Thyroid gland (tissue), 4 donors: ENCODE measurements around the gene ZYG11A. TPM values are rescaled to one million over a fixed set of nuclear protein-coding genes. Genes with fewer than 3 reads are reported as not detected.

Experiments
- DNase-seq, 2 donors: peaks; one replicate each; pipeline ENCODE4 v3.0.0-alpha.2; 2019
- H3K27ac ChIP-seq, 3 donors: fragments of 200-600 bp; sonication (generic); 1 replicate in 2 of 3; 2 replicates in 1 of 3; pipeline ENCODE4 v1.5.1; 2016 to 2019; ENCODE audit warnings: mild to moderate bottlenecking in 1 of 3, moderate library complexity in 1 of 3
- H3K27me3 ChIP-seq: fragments of 200-600 bp; sonication (generic); one replicate; pipeline ENCODE4 v1.5.1; 2019
- H3K36me3 ChIP-seq, 2 donors: fragments of 200-600 bp; sonication (generic); one replicate each; pipeline ENCODE4 v1.5.1; 2016 to 2019
- H3K4me1 ChIP-seq, 2 donors: fragments of 200-600 bp; sonication (generic); one replicate each; pipeline ENCODE4 v1.5.1; 2017 to 2019
- H3K4me3 ChIP-seq, 3 donors: fragments of 200-600 bp; sonication (generic); replicated peaks in 1 of 3; 1 replicate in 2 of 3; 2 replicates in 1 of 3; pipeline ENCODE4 v1.5.1; 2016; ENCODE audit warnings: mild to moderate bottlenecking in 1 of 3
- H3K9me3 ChIP-seq: fragments of 200-600 bp; sonication (generic); one replicate; pipeline ENCODE4 v1.5.1; 2017
- POLR2A ChIP-seq, 2 donors: fragments of 450-650 bp; IDR thresholded peaks; one replicate each; pipeline ENCODE4 v1.6.1; 2017; ENCODE audit warnings: antibody characterized with exemption in 2 of 2, mild to moderate bottlenecking in 2 of 2, moderate library complexity in 1 of 2
- WGBS, 2 donors: methylation state at CpG; one replicate each; pipeline ENCODE4 v1.1.5; 2017; 5-methylcytosine and 5-hydroxymethylcytosine counted together
- intact Hi-C: fragments of 100-400 bp; cut with DNase I; formaldehyde crosslinking; loops from one replicate; pipeline ENCODE4 v1.15.1; 2023
- microRNA counts, 2 donors: library from miRNA; unstranded; fragments of <30 nt; microRNA quantifications; one replicate each; lab custom pipeline; 2016 to 2017
- microRNA-seq: library from miRNA; unstranded; fragments of <30 nt; microRNA quantifications from one replicate; pipeline ENCODE4, GENCODE V29; 2016
- small RNA-seq: library from RNA; depleted of rRNA; stranded (forward); fragments of <200 nt; gene quantifications from one replicate; pipeline ENCODE3, GENCODE V24; 2016
- total RNA-seq, 4 donors: library from RNA; depleted of rRNA; stranded (reverse); fragments of >200 nt; gene quantifications; one replicate each; pipeline ENCODE4 v1.2.3, GENCODE V29; 2016
- TF ChIP-seq, protein P1 (sequence below), 6 experiments: fragments of 200-600 bp in 3 of 6; fragments of 450-650 bp in 3 of 6; sonication (generic) in 3 of 6; IDR thresholded peaks; one replicate each; pipeline ENCODE4 v1.5.1; 2016 to 2019; ENCODE audit warnings: antibody characterized with exemption in 6 of 6, mild to moderate bottlenecking in 2 of 6, inconsistent platforms in 1 of 6, moderate library complexity in 1 of 6

The ZYG11A gene
- total RNA-seq, 4 donors from 2014 or later: 4.0 to 9.3 (median 5.9) TPM

DNA sequence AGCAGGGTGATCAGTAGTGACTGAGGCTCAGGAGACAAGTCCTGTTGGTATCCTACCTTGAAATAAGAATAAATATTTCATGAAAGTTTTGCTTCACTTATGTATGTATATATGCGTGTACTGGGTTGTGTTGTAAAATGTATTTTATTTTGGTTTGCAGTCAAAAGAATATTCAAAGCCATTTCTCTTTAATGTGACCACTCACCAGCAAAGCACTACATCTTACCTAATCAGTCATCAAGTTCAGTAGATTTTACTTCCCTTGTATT lies 95.6 kb downstream of the ZYG11A start:
- 94 to 97% methylated on average over 1 of the region's 1 CpG for WGBS, 2 donors
- H3K27ac ChIP-seq: no peak overlapping the region
- H3K36me3 ChIP-seq: no peaks in the 10 kb centered on the region
- H3K4me3 ChIP-seq: no peak overlapping the region
- TF ChIP-seq, protein P1, sequence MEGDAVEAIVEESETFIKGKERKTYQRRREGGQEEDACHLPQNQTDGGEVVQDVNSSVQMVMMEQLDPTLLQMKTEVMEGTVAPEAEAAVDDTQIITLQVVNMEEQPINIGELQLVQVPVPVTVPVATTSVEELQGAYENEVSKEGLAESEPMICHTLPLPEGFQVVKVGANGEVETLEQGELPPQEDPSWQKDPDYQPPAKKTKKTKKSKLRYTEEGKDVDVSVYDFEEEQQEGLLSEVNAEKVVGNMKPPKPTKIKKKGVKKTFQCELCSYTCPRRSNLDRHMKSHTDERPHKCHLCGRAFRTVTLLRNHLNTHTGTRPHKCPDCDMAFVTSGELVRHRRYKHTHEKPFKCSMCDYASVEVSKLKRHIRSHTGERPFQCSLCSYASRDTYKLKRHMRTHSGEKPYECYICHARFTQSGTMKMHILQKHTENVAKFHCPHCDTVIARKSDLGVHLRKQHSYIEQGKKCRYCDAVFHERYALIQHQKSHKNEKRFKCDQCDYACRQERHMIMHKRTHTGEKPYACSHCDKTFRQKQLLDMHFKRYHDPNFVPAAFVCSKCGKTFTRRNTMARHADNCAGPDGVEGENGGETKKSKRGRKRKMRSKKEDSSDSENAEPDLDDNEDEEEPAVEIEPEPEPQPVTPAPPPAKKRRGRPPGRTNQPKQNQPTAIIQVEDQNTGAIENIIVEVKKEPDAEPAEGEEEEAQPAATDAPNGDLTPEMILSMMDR (IDR thresholded peaks at IDR 0.05): no peak
- TF ChIP-seq POLR2A (IDR thresholded peaks at IDR 0.05): no peak
- no peaks in the 10 kb centered on the region for H3K4me1 ChIP-seq
- no peaks in the 10 kb centered on the region for H3K9me3 ChIP-seq
- no peaks in the 10 kb centered on the region for H3K27me3 ChIP-seq
- intact Hi-C loops: no loop called here
- no peak for DNase-seq

DNA sequence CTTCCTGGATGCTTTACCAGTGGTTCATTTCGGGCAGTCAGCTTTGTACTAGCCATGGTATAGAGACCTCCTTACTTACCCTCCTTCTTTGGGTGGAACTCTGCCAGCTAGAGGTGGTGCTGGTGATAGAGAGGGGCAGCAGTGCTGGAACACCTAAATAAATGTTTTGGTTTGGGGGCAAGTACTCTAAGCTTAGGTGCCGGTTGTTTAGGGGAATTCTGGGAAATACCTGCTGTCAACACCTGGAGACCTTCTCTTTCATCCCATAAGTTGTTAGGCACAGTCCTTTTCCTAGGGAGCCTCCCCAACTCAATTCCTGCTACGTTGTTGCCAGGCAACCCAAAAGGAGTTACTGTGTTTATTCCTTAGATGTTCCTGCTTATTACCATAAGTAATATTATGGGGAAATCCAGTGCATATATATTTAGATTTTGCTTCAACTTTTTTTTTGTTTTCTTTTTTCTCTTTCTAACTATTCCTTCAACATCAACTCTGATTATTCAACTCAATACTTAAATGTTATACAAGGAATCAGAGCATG lies 101.4 kb downstream of the ZYG11A start:
- no peak for DNase-seq
- no peaks in the 10 kb centered on the region for H3K36me3 ChIP-seq
- intact Hi-C loops: no loop called here
- H3K4me3 ChIP-seq: no peak overlapping the region
- no peak overlapping the region for H3K27ac ChIP-seq
- TF ChIP-seq POLR2A (IDR thresholded peaks at IDR 0.05): no peak
- TF ChIP-seq, protein P1 (IDR thresholded peaks at IDR 0.05): no peak
- no peaks in the 10 kb centered on the region for H3K9me3 ChIP-seq
- H3K27me3 ChIP-seq: no peaks in the 10 kb centered on the region
- WGBS, 2 donors: 75 to 89% methylated on average over 3 of the region's 3 CpGs
- no peaks in the 10 kb centered on the region for H3K4me1 ChIP-seq

- no peaks in the 10 kb centered on the region for H3K4me1 ChIP-seq
- no peak overlapping the region for H3K4me3 ChIP-seq
- H3K9me3 ChIP-seq: no peaks in the 10 kb centered on the region
- no peaks in the 10 kb centered on the region for H3K36me3 ChIP-seq
- H3K27ac ChIP-seq: no peak overlapping the region
- DNase-seq: no peak
- no peaks in the 10 kb centered on the region for H3K27me3 ChIP-seq
- 84 to 92% methylated on average over 10 of the region's 10 CpGs for WGBS, 2 donors
- intact Hi-C loops: no loop called here
- TF ChIP-seq, protein P1 (IDR thresholded peaks at IDR 0.05): no peak
- no peak for TF ChIP-seq POLR2A (IDR thresholded peaks at IDR 0.05)
These were observed 102.0 kb downstream of the ZYG11A start for GRCh38 chr1:52944566-52944965.

MicroRNAs within 50 kb of the gene (microRNA counts, 767-probe panel; counts per million panel counts)
- microRNA hsa-miR-1273f (lab: Ali Mortazavi, UCI): 0 counts per million in 2 donors
- 0 counts per million in 2 donors for microRNA hsa-miR-1273g-5p (lab: Ali Mortazavi, UCI)

Small RNAs within 50 kb of the gene (microRNA-seq; reads per million reads assigned to microRNA genes)
- not detected for gene MIR1273F
- not detected for gene MIR1273G
- not detected for gene MIR5095

Small RNAs within 50 kb of the gene (small RNA-seq; reads per million reads assigned to genes)
- not detected for gene AC099677.1
- gene AC099677.2: not detected
- gene MIR1273F: not detected
- gene MIR1273G: not detected
- gene MIR5095: not detected
- gene RNU6-969P: not detected

Other genes starting within 250 kb of the ZYG11A start
- 10 to 100 TPM; 15.7 to 77.9 (median 32.1) TPM for gene GPX7, start 240.4 kb upstream of the ZYG11A start, total RNA-seq
- 1 to 10 TPM in 1 of 4 donors, under 1 TPM in 2, not detected in 1; 0.75 to 1.1 (median 0.94) TPM for gene SHISAL2A, start 209.6 kb upstream of the ZYG11A start, total RNA-seq
- gene COA7, start 144.4 kb upstream of the ZYG11A start, total RNA-seq: 10 to 100 TPM; 10.6 to 14.7 (median 11.5) TPM
- 10 to 100 TPM; 64.8 to 88.2 (median 82.2) TPM for gene ZYG11B, start 116.3 kb upstream of the ZYG11A start, total RNA-seq
- 100 to 1,000 TPM; 153 to 217 (median 187) TPM for gene ECHDC2, start 79.0 kb downstream of the ZYG11A start, total RNA-seq
- 100 to 1,000 TPM; 114 to 181 (median 164) TPM for gene SCP2, start 84.5 kb downstream of the ZYG11A start, total RNA-seq
- 100 to 1,000 TPM in 2 of 4 donors, 10 to 100 TPM in 2; 80.8 to 125 (median 101) TPM for gene PODN, start 219.5 kb downstream of the ZYG11A start, total RNA-seq